Testis (tissue), 2 donors: ENCODE data around the gene GSTA5.

Experiments
- CTCF ChIP-seq, 3 experiments: fragments of 450-650 bp in 2 of 3; fragments of 200-600 bp in 1 of 3; sonication (generic) in 1 of 3; IDR thresholded peaks; one replicate each; pipeline ENCODE4 v1.5.1; 2016 to 2019; ENCODE audit warnings: antibody characterized with exemption in 3 of 3, mild to moderate bottlenecking in 2 of 3, moderate library complexity in 1 of 3
- POLR2A ChIP-seq: fragments of 450-650 bp; IDR thresholded peaks from one replicate; pipeline ENCODE4 v1.6.1; 2017; ENCODE audit warnings: antibody characterized with exemption, mild to moderate bottlenecking, moderate library complexity

- TF ChIP-seq CTCF (IDR thresholded peaks at IDR 0.05) = no peak
- no peak for TF ChIP-seq POLR2A
These were observed 31.4 kb upstream of the GSTA5 start for GRCh38 chr6:52872031-52872430.
